DOHH2 (cell line): ENCODE measurements around the gene HPCAL4.

Experiments
- EZH2phosphoT487 ChIP-seq: fragments of 200-600 bp; sonication (generic); IDR thresholded peaks from 2 replicates; pipeline ENCODE4 v1.6.1; 2017; ENCODE audit warnings: borderline replicate concordance, mild to moderate bottlenecking, antibody characterized with exemption, low read length, moderate library complexity, mixed read lengths
- TF ChIP-seq, protein P1 (sequence below): fragments of 200-600 bp; sonication (generic); IDR thresholded peaks from one replicate; pipeline ENCODE4 v1.5.1; 2014; ENCODE audit warnings: antibody characterized with exemption, mild to moderate bottlenecking, low read depth, low read length; ENCODE audit not compliant: poor library complexity, severe bottlenecking

GRCh38 chr1:39735731-39736130 lies 44.5 kb upstream of the HPCAL4 start:
- TF ChIP-seq, protein P1, sequence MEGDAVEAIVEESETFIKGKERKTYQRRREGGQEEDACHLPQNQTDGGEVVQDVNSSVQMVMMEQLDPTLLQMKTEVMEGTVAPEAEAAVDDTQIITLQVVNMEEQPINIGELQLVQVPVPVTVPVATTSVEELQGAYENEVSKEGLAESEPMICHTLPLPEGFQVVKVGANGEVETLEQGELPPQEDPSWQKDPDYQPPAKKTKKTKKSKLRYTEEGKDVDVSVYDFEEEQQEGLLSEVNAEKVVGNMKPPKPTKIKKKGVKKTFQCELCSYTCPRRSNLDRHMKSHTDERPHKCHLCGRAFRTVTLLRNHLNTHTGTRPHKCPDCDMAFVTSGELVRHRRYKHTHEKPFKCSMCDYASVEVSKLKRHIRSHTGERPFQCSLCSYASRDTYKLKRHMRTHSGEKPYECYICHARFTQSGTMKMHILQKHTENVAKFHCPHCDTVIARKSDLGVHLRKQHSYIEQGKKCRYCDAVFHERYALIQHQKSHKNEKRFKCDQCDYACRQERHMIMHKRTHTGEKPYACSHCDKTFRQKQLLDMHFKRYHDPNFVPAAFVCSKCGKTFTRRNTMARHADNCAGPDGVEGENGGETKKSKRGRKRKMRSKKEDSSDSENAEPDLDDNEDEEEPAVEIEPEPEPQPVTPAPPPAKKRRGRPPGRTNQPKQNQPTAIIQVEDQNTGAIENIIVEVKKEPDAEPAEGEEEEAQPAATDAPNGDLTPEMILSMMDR: no peak
- no peak for TF ChIP-seq EZH2phosphoT487
